ENCODE results near the gene CPNE6. TPM values are rescaled to one million over a fixed set of nuclear protein-coding genes. Genes with fewer than 3 reads are reported as not detected.

CPNE6 gene
- not detected in 2 replicates for total RNA-seq

DNA sequence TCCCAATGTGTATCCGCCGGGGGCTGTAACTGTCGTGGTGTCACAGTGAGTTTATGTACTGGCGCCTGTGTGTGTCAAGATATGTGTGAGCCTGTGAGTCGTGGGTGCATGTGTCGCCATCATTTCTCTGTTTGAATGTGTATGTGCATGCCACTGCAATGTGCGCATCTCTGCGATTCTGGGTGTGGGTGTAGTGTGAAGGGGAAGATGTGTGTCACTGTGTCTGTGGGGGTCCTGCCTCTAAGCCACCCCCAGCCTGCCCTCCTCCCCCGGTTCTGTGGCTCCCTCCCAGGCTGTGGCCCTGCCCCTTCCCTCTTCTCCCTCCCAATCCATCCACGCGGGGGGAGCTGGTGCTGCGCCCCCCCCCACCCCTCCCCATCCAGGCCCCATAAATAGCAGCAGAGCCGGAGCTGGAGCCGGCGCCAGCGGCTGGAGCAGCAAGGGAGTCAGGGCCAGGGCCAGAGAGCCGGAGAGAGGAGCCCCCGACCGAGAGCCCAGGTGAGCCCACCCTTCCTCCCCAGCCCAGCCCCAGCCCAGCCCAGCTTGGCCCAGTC, at the start of gene CPNE6:
TSS of gene CPNE6 (plus strand) at position 419 of the 554 bp plus-strand sequence. CDS start 1,375 bp downstream, outside the sequence.

GRCh38 chr14:24051789-24052655, 19.3 kb upstream of the CPNE6 start, which contains the start of gene CARMIL3:
Gene CARMIL3, plus strand, starts transcription at chr14:24052009. Its CDS starts 145 bp downstream, at chr14:24052154.

GRCh38 chr14:24093901-24094840, 22.8 kb downstream of the CPNE6 start, which contains the start of gene PCK2:
Gene PCK2, plus strand, starts transcription at chr14:24094311. Its CDS starts 95 bp downstream, at chr14:24094406.

GRCh38 chr14:24114532-24115421, 43.4 kb downstream of the CPNE6 start, which contains the start of the genes DCAF11 and NRL:
Gene DCAF11, plus strand, starts transcription at chr14:24114777. Its CDS starts 818 bp downstream, at chr14:24115595.
Gene NRL, minus strand, starts transcription at chr14:24114949. Its CDS starts 32,101 bp downstream, at chr14:24082848.

Other genes with a start within 250 kb of the CPNE6 start
- gene DHRS4, start 117.8 kb upstream of the CPNE6 start, total RNA-seq: 41.8 and 51.1 TPM in 2 replicates
- 15.7 and 18.7 TPM in 2 replicates for gene DHRS4L2, start 82.6 kb upstream of the CPNE6 start, total RNA-seq
- 0.08 TPM in 1 of 2 replicates, not detected in the other for gene CARMIL3, start 19.6 kb upstream of the CPNE6 start, total RNA-seq
- gene PCK2, start 22.7 kb downstream of the CPNE6 start, total RNA-seq: 40.7 and 91.5 TPM in 2 replicates
- gene DCAF11, start 43.2 kb downstream of the CPNE6 start, total RNA-seq: 46.7 and 48.0 TPM in 2 replicates
- gene NRL, start 43.4 kb downstream of the CPNE6 start, total RNA-seq: 1.2 and 2.2 TPM in 2 replicates
- gene FITM1, start 59.1 kb downstream of the CPNE6 start, total RNA-seq: not detected in 2 replicates
- gene PSME1, start 64.6 kb downstream of the CPNE6 start, total RNA-seq: 167 and 202 TPM in 2 replicates
- 22.3 and 37.2 TPM in 2 replicates for gene EMC9, start 70.0 kb downstream of the CPNE6 start, total RNA-seq
- 109 and 116 TPM in 2 replicates for gene PSME2, start 75.0 kb downstream of the CPNE6 start, total RNA-seq
- gene RNF31, start 75.9 kb downstream of the CPNE6 start, total RNA-seq: 24.4 and 30.7 TPM in 2 replicates
- 22.3 and 67.3 TPM in 2 replicates for gene IRF9, start 89.7 kb downstream of the CPNE6 start, total RNA-seq
- 6.1 and 6.7 TPM in 2 replicates for gene REC8, start 100.5 kb downstream of the CPNE6 start, total RNA-seq
- gene IPO4, start 117.3 kb downstream of the CPNE6 start, total RNA-seq: 42.4 and 82.5 TPM in 2 replicates
- gene TM9SF1, start 123.9 kb downstream of the CPNE6 start, total RNA-seq: 45.7 and 48.7 TPM in 2 replicates
- 0.87 TPM in 1 of 2 replicates, not detected in the other for gene TSSK4, start 134.1 kb downstream of the CPNE6 start, total RNA-seq
- 50.4 and 54.0 TPM in 2 replicates for gene CHMP4A, start 141.9 kb downstream of the CPNE6 start, total RNA-seq
- 11.4 and 18.3 TPM in 2 replicates for gene MDP1, start 144.5 kb downstream of the CPNE6 start, total RNA-seq
- 249 and 288 TPM in 2 replicates for gene NEDD8, start 160.8 kb downstream of the CPNE6 start, total RNA-seq
- gene GMPR2, start 161.4 kb downstream of the CPNE6 start, total RNA-seq: 72.9 and 86.9 TPM in 2 replicates
- gene TINF2, start 171.1 kb downstream of the CPNE6 start, total RNA-seq: 63.4 and 72.7 TPM in 2 replicates
- gene TGM1, start 191.6 kb downstream of the CPNE6 start, total RNA-seq: 10.5 and 19.3 TPM in 2 replicates
- 51.2 and 83.1 TPM in 2 replicates for gene RABGGTA, start 200.0 kb downstream of the CPNE6 start, total RNA-seq
- 39.3 and 76.7 TPM in 2 replicates for gene DHRS1, start 228.2 kb downstream of the CPNE6 start, total RNA-seq
- gene NOP9, start 228.3 kb downstream of the CPNE6 start, total RNA-seq: 13.9 and 18.4 TPM in 2 replicates
- 3.2 and 4.1 TPM in 2 replicates for gene CIDEB, start 236.4 kb downstream of the CPNE6 start, total RNA-seq
- gene LTB4R2, start 238.6 kb downstream of the CPNE6 start, total RNA-seq: 37.0 and 42.9 TPM in 2 replicates
- 14.0 and 20.1 TPM in 2 replicates for gene LTB4R, start 239.9 kb downstream of the CPNE6 start, total RNA-seq